ENCODE measurements around the gene KIAA1614. TPM values are rescaled to one million over a fixed set of nuclear protein-coding genes. Genes with fewer than 3 reads are reported as not detected.

The KIAA1614 gene
- total RNA-seq, 1 donor from 2014 or later, result 2.6 TPM

GRCh38 chr1:180949616-180950000, 36.9 kb downstream of the KIAA1614 start:
- TF ChIP-seq CTCF (IDR thresholded peaks at IDR 0.05; ENCODE audit: unreplicated experiment), result no peak
- Mint-ChIP-seq H3K27ac (ENCODE audit: unreplicated experiment) (no peak overlapping the region), H3K36me3 (ENCODE audit: low read depth, unreplicated experiment) (peaks cover 21% of the 10 kb centered on the region), H3K4me3 (ENCODE audit: unreplicated experiment) (no peak overlapping the region), H3K9me3 (ENCODE audit: unreplicated experiment) (no peaks in the 10 kb centered on the region), H3K27me3 (ENCODE audit: unreplicated experiment) (peaks cover 11% of the 10 kb centered on the region), H3K4me1 (ENCODE audit: unreplicated experiment) (peaks cover 4% of the 10 kb centered on the region)
- no peak for DNase-seq (ENCODE audit: low spot score)

GRCh38 chr1:180950321-180950720, 37.6 kb downstream of the KIAA1614 start:
- no peak for DNase-seq (ENCODE audit: low spot score)
- Mint-ChIP-seq H3K27me3 (ENCODE audit: unreplicated experiment) (peaks cover 11% of the 10 kb centered on the region), H3K9me3 (ENCODE audit: unreplicated experiment) (no peaks in the 10 kb centered on the region), H3K4me3 (ENCODE audit: unreplicated experiment) (no peak overlapping the region), H3K36me3 (ENCODE audit: low read depth, unreplicated experiment) (peaks cover 26% of the 10 kb centered on the region), H3K27ac (ENCODE audit: unreplicated experiment) (no peak overlapping the region), H3K4me1 (ENCODE audit: unreplicated experiment) (peaks cover 4% of the 10 kb centered on the region)
- no peak for TF ChIP-seq CTCF (IDR thresholded peaks at IDR 0.05; ENCODE audit: unreplicated experiment)

GRCh38 chr1:180951186-180951745, 38.6 kb downstream of the KIAA1614 start:
- no peak for TF ChIP-seq CTCF (IDR thresholded peaks at IDR 0.05; ENCODE audit: unreplicated experiment)
- Mint-ChIP-seq H3K27ac (ENCODE audit: unreplicated experiment) (no peak overlapping the region), H3K36me3 (ENCODE audit: low read depth, unreplicated experiment) (peaks cover 31% of the 10 kb centered on the region), H3K27me3 (ENCODE audit: unreplicated experiment) (peaks cover 14% of the 10 kb centered on the region), H3K4me3 (ENCODE audit: unreplicated experiment) (no peak overlapping the region), H3K9me3 (ENCODE audit: unreplicated experiment) (no peaks in the 10 kb centered on the region), H3K4me1 (ENCODE audit: unreplicated experiment) (peaks cover 4% of the 10 kb centered on the region)
- no peak for DNase-seq (ENCODE audit: low spot score)

GRCh38 chr1:180951836-180952656, 39.3 kb downstream of the KIAA1614 start:
- Mint-ChIP-seq H3K36me3 (ENCODE audit: low read depth, unreplicated experiment) (peaks cover 30% of the 10 kb centered on the region), H3K4me1 (ENCODE audit: unreplicated experiment) (peaks cover under 1% of the 10 kb centered on the region), H3K27ac (ENCODE audit: unreplicated experiment) (no peak overlapping the region), H3K27me3 (ENCODE audit: unreplicated experiment) (peaks cover 9% of the 10 kb centered on the region), H3K9me3 (ENCODE audit: unreplicated experiment) (no peaks in the 10 kb centered on the region), H3K4me3 (ENCODE audit: unreplicated experiment) (no peak overlapping the region)
- DNase-seq (ENCODE audit: low spot score), result no peak
- no peak for TF ChIP-seq CTCF (IDR thresholded peaks at IDR 0.05; ENCODE audit: unreplicated experiment)

GRCh38 chr1:180952657-180953013, 39.9 kb downstream of the KIAA1614 start:
- H3K36me3 Mint-ChIP-seq (ENCODE audit: low read depth, unreplicated experiment), result peaks cover 30% of the 10 kb centered on the region
- no peak overlapping the region for H3K27ac Mint-ChIP-seq (ENCODE audit: unreplicated experiment)
- no peak overlapping the region for H3K4me3 Mint-ChIP-seq (ENCODE audit: unreplicated experiment)
- peaks cover 7% of the 10 kb centered on the region for H3K27me3 Mint-ChIP-seq (ENCODE audit: unreplicated experiment)
- no peak for DNase-seq (ENCODE audit: low spot score)
- no peak for TF ChIP-seq CTCF (IDR thresholded peaks at IDR 0.05; ENCODE audit: unreplicated experiment)
- no peaks in the 10 kb centered on the region for H3K4me1 Mint-ChIP-seq (ENCODE audit: unreplicated experiment)
- no peaks in the 10 kb centered on the region for H3K9me3 Mint-ChIP-seq (ENCODE audit: unreplicated experiment)
